Mucosa of stomach (tissue), 1 donor: ENCODE measurements around the gene BBX.

ENCODE experiments used
- H3K27me3 ChIP-seq: one replicate; pipeline ENCODE4 v1.7.0; 2013; ENCODE audit warnings: mild to moderate bottlenecking, low read length; ENCODE audit not compliant: control insufficient read depth, insufficient read depth
- H3K36me3 ChIP-seq: one replicate; pipeline ENCODE4 v1.7.0; 2013; ENCODE audit warnings: low read length; ENCODE audit not compliant: control insufficient read depth, insufficient read depth
- H3K4me1 ChIP-seq: one replicate; pipeline ENCODE4 v1.7.0; 2013; ENCODE audit warnings: mild to moderate bottlenecking, low read length; ENCODE audit not compliant: control insufficient read depth, insufficient read depth
- H3K4me3 ChIP-seq: one replicate; pipeline ENCODE4 v1.7.0; 2013; ENCODE audit warnings: low read length
- H3K9ac ChIP-seq: one replicate; pipeline ENCODE4 v1.7.0; 2013; ENCODE audit warnings: mild to moderate bottlenecking, low read length, moderate library complexity
- H3K9me3 ChIP-seq: one replicate; pipeline ENCODE4 v1.7.0; 2013; ENCODE audit warnings: mild to moderate bottlenecking, low read length, moderate library complexity; ENCODE audit not compliant: control insufficient read depth
- donor health status: Pancreatic carcinoma.

Gene BBX

GRCh38 chr3:107740992-107741896 is 218.5 kb downstream of the BBX start:
- H3K9ac ChIP-seq: no peak overlapping the region
- no peaks in the 10 kb centered on the region for H3K9me3 ChIP-seq
- no peaks in the 10 kb centered on the region for H3K36me3 ChIP-seq

GRCh38 chr3:107745354-107745753 is 222.6 kb downstream of the BBX start:
- no peak overlapping the region for H3K4me3 ChIP-seq
- H3K9me3 ChIP-seq: no peaks in the 10 kb centered on the region

More at GRCh38 chr3:107740992-107741896, 218.5 kb downstream of the BBX start:
- Histone ChIP-seq H3K4me3 (no peak overlapping the region), H3K27me3 (no peaks in the 10 kb centered on the region), H3K4me1 (peaks cover 3% of the 10 kb centered on the region)

GRCh38 chr3:107752202-107752990 is 229.6 kb downstream of the BBX start:
- Histone ChIP-seq H3K4me3 (no peak overlapping the region), H3K4me1 (peaks cover 16% of the 10 kb centered on the region), H3K9ac (no peak overlapping the region), H3K27me3 (no peaks in the 10 kb centered on the region), H3K36me3 (no peaks in the 10 kb centered on the region), H3K9me3 (no peaks in the 10 kb centered on the region)

More at GRCh38 chr3:107745354-107745753, 222.6 kb downstream of the BBX start:
- no peak overlapping the region for H3K9ac ChIP-seq
- no peaks in the 10 kb centered on the region for H3K27me3 ChIP-seq
- H3K4me1 ChIP-seq: peaks cover 3% of the 10 kb centered on the region
- H3K36me3 ChIP-seq: no peaks in the 10 kb centered on the region

DNA sequence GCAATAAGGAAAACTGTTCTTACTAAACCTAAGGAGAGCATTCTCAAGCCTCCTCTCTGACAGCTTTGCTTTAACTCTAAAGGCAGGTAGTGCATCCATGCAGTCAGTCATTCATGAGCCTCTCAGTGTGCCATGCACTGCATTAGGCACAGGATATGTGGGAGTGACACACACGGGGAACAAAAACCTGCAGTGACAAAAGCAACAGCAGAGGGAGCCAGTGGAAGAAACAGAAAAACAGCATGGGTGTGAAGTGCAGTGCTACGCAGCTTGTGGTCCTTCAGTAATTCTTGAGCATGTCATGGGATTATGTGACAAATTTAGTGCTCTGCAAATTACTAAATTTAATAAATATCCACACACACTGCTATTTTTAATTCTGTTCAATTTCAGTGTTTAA is 230.7 kb downstream of the BBX start:
- Histone ChIP-seq H3K36me3 (no peaks in the 10 kb centered on the region), H3K9ac (no peak overlapping the region), H3K4me3 (no peak overlapping the region), H3K27me3 (no peaks in the 10 kb centered on the region), H3K4me1 (peaks cover 16% of the 10 kb centered on the region), H3K9me3 (no peaks in the 10 kb centered on the region)

DNA sequence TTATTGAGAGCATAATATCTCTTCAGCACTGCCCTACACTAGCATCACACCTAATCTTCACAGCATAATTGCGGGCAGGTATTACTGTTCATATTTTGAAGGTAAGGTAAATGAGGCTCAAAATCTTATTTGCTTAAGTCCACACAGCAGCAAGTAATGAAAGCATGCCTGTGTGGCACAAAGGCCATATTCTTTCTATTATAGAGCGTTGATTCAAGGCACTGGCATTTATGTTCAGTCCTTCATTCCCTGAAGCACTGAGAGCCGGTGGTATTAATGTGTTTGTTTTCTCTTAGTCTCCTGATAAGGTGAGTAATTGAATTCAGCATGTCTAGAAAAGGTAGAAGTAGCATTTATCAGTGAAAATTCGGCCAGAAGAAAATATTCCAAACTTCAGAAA is 231.2 kb downstream of the BBX start:
- Histone ChIP-seq H3K36me3 (no peaks in the 10 kb centered on the region), H3K9me3 (no peaks in the 10 kb centered on the region), H3K9ac (no peak overlapping the region), H3K4me1 (peaks cover 16% of the 10 kb centered on the region), H3K4me3 (no peak overlapping the region), H3K27me3 (no peaks in the 10 kb centered on the region)

DNA sequence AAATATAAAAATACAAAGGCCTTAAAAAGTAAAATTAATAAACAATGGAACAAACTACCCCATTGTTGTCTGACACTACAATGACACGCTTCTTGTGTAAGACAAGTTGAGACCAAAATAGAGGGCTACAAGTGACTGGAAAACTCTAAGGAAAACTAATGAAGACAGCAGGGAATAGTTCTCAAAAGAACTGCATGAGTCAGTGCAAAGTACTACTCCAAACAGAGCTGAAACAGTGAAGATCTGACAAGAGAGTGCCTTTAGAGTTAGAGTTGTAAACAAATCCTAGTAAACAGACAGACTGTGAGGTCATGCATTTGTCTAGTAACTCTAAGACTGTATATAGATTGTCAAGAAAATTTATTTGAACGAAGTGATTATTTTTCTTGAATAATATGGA is 233.9 kb downstream of the BBX start:
- H3K4me3 ChIP-seq: no peak overlapping the region
- H3K36me3 ChIP-seq: no peaks in the 10 kb centered on the region
- no peaks in the 10 kb centered on the region for H3K9me3 ChIP-seq
- H3K27me3 ChIP-seq: no peaks in the 10 kb centered on the region
- no peak overlapping the region for H3K9ac ChIP-seq
- peaks cover 16% of the 10 kb centered on the region for H3K4me1 ChIP-seq

DNA sequence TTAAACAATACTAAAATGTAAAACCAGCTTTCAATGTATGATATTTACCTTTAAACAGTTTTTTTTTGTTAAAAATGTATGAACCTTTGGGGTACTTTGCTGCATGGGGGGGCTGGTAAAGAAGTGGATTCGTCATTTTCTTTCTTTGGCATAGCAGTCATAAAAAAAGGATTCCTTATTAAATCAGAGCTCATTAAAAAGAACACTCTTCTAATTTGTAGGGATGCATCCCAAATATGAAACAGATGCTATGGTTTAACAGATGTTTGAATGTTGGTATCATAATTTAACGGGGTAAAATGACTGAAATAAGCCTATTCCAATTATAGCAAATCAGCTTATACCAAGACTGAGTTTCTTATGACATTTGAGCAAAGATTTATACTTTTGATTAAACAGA is 234.4 kb downstream of the BBX start:
- no peaks in the 10 kb centered on the region for H3K9me3 ChIP-seq
- H3K36me3 ChIP-seq: no peaks in the 10 kb centered on the region
- H3K9ac ChIP-seq: no peak overlapping the region
- H3K4me3 ChIP-seq: no peak overlapping the region
- H3K4me1 ChIP-seq: peaks cover 16% of the 10 kb centered on the region
- H3K27me3 ChIP-seq: no peaks in the 10 kb centered on the region

DNA sequence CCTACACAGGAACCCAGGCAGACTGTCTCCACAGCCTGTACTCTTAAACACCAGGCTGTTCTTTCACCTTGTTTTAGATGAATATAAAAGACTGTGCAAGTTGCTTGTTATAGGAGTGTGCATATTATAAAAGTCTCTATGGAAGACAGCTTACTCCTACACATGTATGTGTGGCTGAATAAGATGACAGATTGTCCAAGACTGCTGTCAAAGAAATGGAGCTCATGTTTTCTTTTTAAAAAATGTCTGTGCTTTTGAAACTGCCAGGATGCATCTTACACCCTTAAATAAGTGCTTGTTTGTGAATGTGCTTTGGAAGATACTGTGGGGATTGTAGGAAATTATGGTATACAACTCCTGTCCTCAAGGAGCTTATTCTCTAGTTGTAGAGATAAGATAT is 237.4 kb downstream of the BBX start:
- Histone ChIP-seq H3K36me3 (no peaks in the 10 kb centered on the region), H3K27me3 (no peaks in the 10 kb centered on the region), H3K4me3 (no peak overlapping the region), H3K9ac (no peak overlapping the region), H3K4me1 (no peaks in the 10 kb centered on the region), H3K9me3 (no peaks in the 10 kb centered on the region)

DNA sequence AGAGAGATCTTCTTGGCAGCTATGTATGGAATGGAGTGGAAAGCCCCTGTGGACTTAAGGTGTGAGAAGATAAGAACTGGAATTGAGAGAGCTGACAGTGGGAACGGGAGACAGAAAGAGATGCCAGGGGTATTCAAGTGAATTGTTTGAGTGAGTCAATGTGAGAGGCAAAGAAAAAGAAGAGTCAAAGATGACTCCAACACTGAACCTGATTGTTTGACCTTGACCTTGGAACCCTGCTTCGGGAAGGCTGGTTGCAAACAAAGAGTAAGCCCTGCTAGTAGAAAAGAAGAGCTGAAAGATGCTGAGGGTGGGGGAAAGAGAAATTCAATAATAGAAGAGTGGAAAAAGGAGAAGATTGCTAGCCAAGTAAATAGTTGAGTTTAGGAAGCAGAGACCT is 238.6 kb downstream of the BBX start:
- Histone ChIP-seq H3K4me3 (no peak overlapping the region), H3K36me3 (no peaks in the 10 kb centered on the region), H3K27me3 (no peaks in the 10 kb centered on the region), H3K9me3 (no peaks in the 10 kb centered on the region), H3K4me1 (no peaks in the 10 kb centered on the region), H3K9ac (no peak overlapping the region)

- H3K9me3 ChIP-seq: no peaks in the 10 kb centered on the region
Observed at GRCh38 chr3:107765524-107765923, 242.8 kb downstream of the BBX start.

GRCh38 chr3:107767897-107768605 is 245.3 kb downstream of the BBX start:
- H3K36me3 ChIP-seq: no peaks in the 10 kb centered on the region
- H3K4me3 ChIP-seq: no peak overlapping the region
- H3K4me1 ChIP-seq: no peaks in the 10 kb centered on the region
- H3K9ac ChIP-seq: no peak overlapping the region
- H3K9me3 ChIP-seq: no peaks in the 10 kb centered on the region
- no peaks in the 10 kb centered on the region for H3K27me3 ChIP-seq

More at GRCh38 chr3:107765524-107765923, 242.8 kb downstream of the BBX start:
- Histone ChIP-seq H3K9ac (no peak overlapping the region), H3K4me3 (no peak overlapping the region), H3K27me3 (no peaks in the 10 kb centered on the region), H3K4me1 (no peaks in the 10 kb centered on the region), H3K36me3 (no peaks in the 10 kb centered on the region)

DNA sequence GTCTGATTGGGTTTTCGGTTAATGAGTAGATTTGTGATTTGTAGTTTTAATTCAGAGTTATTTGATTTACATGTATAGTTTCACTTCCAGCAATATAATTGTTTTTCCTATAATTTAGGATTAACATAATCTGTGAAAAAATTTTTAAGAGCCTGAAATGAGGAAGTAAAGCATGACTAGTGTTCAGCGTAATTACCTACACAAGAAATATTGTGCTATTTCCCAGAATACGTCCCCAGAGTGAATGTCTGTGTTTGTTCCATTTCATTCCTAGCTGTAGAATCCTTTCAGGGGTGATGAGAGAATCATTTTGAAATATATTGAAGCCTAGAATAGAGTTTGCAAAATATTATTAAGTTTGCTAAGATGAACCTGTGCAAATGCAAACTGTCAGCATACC is 247.1 kb downstream of the BBX start:
- Histone ChIP-seq H3K27me3 (no peaks in the 10 kb centered on the region), H3K9ac (no peak overlapping the region), H3K9me3 (no peaks in the 10 kb centered on the region), H3K4me3 (no peak overlapping the region), H3K36me3 (no peaks in the 10 kb centered on the region), H3K4me1 (no peaks in the 10 kb centered on the region)
